Activated CD4-positive, alpha-beta T cell treated with anti-CD3 and anti-CD28 coated beads, Interleukin-2, amount 50 U/mL, for 48 hours (primary cell): ENCODE results near the gene OCA2.

Experiments used
- DNase-seq, 2 experiments: peaks; one replicate each; pipeline ENCODE4 v3.0.0-alpha.2; 2020

OCA2 gene

DNA sequence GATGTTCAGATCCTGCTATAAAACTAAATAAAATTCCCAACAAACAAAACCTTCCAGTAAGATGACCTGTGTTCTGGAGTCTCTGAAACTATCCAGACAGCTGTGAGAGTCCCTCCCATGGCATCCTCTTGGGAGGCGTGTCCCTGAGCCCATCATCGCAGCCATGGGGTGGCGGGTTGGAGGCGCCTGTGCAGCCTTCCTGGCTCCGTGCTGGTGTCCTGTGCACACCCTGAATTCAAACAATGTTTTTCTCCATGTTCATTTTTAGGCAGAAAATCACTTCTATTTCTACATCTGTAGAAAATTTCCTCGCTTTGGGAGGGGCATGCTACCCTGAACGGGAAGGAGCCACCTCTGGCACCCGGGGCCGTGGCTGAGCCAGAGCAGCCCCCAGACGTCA is 19.4 kb upstream of the OCA2 start:
- DNase-seq, result no peak

DNA sequence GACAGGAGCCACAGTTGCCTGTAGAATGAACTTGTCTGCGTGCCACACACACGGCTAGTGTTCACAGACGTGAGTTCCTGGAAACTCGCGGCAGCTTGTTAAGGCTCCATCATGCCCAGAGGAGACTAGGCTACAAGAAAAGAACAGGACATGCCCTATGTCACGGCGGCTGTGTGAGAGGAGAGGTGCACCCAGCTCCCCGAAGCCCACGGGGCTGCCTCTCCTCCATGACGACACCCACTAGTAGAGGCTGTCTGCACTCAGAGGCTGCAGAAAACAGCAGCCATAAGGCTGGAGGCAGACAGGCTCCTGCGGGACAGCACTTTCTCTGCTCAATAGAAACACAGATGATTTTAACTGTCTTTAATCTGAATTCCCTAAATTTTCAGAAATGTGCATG is 19.0 kb upstream of the OCA2 start:
- DNase-seq, result no peak

DNA sequence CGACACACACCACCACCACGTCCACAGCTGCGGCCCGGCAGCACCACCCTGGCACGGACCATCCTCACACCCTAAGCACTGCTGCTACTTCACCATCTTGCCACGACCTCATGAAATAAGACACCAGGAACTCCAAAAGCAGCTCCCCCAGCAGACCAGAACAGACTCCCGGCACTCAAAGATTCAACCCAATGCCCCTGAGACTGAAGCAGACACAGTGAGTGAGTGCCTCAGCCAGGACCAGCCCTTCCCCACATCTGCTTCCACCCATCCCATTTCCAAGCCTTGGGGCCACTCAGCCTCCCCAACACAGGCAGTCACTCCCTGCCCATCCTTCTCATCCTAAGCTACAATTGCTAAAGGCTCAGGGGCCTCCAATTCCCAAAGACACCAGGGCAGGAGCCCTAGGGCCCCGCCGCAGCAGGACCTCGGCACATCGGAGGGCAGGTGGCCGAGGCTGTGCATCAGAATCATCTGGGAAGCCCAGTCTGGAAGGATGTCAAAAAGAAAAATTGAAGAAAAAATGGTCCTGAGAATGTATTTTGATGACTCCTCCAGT is 18.4 kb upstream of the OCA2 start:
- no peak for DNase-seq

DNA sequence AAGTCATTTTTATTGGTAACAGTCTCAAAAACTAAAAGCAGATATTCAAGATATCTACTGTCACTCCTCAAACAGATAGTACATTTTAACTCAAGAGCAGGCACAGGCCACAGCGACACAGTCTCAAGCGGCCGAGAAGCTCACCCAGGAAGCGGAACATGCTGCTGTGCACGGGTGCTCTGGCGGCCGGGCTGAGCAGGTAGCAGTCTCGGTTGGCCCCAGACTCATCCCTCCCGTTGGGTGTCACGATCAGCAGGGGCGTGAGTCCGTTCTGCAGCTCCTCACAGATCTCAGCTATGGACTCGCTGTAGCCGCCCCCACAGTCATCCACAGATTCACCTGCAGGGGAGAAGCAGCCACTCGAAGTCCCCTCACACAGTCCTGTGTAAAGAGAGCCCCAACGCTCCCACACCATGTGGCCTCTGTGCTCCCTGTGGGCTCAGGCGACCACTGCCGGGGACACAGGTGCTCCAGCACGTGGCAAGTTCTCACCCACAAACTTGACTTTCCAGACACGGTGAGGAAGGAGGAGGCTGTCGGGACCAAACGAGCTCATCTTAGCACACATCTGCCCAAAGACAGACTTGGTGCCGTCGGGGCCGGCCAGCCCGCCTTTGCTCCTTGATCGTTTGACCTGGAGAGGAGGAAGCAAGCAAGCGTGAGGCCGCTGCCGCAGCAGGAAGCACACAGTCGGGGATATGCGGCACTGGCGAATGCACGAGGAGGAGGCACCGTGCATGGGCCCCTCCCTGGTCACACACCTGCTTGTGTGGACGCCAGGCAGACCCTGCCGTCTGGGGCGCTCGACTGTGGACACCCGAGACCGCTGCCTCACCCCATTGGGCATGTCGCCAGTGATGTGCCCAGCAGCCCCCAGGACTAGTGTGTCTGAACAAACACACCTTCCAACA is 17.7 kb upstream of the OCA2 start:
- no peak for DNase-seq

DNA sequence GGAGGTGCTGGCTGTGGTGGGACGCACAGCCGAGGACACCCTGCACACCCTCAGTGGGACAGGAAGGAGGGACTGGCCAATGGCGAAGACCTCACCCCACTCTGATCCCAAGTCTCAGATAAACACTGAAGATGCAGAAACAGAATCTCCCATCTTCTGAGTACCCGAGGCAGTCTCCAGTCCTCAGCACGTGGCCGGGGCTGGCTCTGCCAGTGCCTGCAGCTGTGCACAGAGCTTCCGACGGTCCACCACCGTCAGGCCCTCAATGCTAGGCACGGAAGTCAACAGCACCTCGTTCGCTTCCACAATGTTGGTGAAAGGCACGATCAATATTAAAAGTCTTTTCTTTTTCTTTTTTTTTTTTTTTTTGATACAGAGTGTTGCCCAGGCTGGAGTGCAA is 16.8 kb upstream of the OCA2 start:
- no peak for DNase-seq

DNA sequence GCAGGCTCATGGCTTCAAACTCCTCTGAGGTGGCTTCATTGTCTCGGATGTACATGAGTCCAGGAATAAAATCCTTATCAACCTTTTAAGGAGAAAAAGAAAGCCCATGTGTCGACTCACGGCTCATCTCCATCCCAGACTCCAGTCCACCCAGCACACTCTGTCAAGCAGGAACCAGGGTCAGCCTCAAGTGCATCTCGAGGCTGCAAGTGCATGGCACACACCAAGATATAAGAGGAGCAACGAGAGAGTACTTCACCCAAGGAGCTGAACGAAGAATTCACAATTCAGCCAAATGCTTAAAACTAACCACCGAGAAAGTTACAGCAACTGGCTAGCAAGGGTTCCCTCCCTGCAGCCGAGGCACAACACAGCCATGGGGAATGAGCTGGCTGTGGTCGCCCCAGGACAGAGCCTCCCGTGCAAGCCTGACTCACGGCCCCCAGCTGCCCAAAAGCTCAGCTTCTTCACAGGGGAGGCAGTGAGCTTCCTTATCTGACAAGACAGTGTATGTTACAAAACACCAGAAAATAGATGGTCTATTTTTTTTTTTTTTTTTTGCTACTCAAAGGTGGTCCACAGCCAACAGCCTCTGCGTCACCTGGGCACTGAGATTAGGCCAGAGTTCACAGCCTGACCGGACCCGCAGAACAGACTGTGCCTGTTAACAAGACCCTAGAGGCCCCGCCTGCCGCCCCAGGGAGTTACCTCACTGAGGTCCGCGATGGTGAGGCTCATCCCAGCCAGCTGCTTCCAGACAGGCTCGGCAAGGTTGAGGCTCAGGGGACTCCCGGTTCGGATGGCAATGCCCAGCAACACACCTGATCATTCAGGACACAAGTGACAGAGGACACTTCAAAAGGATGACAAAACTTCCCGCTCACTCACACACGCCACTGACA is 15.9 kb upstream of the OCA2 start:
- no peak for DNase-seq

DNA sequence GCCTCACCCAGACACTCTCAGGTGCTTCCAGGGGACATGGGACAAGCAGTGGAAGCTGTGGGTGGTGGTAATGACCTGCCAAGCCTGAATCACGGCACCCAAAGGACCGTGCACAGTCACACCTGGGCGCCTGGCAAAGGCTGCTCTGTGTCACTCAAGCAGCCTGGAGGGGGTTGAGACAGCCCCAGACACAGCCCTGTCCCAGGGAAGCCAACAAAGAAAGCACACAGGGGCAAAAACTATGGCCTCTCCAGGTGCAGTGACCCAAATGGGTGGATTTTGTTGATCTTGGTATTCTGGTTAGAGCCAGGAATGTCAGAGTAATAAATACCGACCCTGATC is 15.0 kb upstream of the OCA2 start:
- no peak for DNase-seq

DNA sequence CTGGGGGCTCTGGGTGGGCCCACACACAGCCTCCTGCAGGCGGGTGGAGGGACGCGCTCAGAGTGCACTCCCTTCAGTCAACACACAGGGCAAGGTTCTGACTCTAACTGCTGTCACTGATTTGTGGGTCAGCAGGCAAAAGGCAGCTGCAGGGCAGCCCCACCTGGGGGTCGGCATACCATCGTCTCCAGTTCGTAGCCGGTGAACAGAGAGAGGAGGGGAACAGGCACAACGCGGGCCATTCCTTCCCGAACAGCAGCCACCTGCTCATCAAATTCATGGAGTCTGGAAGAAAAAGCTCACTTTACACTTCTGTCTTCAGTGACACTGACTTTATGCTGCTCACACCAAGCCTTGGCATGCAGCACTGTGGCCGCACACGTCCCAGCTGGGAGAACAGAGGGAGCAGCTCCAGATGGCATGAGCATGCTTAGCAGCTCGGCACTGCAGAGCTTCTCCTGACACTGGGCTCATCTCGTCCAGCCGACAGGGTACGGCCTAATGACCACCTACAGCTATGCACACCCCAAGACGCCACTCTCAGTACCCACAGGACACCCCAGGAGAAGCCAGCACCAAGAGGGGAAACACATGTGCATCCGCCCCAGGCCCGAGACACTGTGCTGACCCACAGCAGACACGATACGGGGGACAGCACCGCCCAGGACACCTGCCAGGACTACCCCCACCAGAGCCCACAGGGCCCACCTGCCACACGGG is 14.4 kb upstream of the OCA2 start:
- no peak for DNase-seq

DNA sequence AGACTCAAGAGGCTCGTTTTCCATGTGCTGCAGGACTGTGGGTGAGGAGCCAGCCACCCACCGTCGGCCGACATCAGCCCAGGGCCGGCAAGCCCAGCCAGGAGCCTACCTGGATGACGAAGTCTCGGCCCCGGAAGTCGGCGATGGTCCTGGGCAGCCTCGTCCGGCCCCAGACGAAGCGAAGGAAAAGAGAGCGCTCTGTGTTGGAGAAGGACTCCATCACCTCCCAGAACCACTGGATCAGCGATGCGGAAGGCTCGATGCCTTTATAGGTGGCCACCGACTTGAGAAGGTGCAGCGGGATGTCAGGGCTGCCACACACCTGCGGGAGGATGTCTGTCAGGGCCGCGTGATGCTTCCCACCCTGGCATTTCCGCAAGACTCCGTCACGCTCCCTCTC is 13.8 kb upstream of the OCA2 start:
- DNase-seq, result no peak

DNA sequence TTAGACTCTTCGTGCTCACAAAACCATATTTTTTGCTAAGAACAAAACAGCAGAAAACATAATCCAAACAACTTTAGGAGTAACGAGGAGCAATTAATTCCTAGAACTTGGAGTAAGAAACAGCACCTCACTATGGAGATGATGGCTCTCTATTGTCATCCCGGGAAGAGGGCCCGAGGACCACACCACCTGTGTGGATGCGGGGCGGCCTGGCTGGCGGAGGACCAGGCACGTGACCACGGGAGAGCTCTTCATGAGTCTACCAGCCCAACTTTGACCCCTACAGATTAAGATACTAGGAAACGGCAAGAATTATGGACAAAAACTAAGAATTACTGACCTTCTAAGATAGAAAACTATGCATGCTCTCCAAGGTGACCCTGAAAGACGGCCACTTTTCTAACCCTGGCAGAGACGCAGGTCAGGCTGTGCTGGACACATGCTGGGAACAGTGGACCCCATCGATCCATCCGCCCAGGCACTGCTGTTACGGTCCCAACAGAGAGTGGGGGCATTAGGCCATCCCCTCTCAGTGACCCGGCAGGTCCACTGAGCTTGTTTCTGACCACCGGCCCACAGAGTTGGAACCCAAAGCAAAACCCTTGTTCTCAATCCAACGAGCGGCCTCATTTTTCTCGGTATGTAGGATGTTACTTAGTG is 13.1 kb upstream of the OCA2 start:
- DNase-seq, result no peak

DNA sequence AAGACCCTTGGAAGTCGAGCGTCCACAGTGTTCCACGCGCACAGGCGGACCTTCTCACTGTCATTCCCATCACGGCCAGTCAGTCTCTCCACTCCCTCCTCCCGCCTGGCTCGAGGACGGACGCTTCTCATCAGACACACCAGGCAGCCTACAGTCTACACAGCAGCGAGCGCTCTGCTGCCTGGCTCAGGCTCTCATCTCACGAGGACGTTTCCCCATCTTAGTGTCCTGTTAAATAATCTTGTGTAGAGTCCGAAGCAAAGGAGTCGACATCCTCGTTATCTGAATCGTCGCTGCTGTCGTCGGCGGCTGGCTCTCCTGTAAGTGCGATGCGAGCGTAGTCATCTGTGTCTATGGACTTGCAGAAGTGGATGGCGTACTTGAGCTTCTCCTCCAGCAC is 12.4 kb upstream of the OCA2 start:
- no peak for DNase-seq

DNA sequence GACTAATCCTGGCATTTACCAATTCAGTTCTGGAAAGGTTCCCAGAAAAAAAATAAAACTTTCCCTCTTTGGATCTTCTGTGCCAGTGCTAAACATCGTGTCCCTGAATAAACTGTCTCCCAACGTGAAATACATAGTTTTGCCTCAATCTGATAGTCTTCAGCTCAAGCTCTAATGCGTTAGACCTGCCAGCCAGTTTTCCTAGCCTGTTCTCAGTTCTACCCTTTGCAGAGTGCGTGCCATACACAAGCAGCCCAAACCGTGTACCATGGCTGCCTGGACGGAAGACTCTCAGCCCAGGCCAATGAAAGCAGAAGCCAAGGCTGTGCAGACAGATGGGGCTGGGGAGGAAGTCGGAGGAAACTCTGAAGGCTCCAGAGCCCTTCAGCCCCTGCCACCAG is 11.4 kb upstream of the OCA2 start:
- DNase-seq, result no peak

DNA sequence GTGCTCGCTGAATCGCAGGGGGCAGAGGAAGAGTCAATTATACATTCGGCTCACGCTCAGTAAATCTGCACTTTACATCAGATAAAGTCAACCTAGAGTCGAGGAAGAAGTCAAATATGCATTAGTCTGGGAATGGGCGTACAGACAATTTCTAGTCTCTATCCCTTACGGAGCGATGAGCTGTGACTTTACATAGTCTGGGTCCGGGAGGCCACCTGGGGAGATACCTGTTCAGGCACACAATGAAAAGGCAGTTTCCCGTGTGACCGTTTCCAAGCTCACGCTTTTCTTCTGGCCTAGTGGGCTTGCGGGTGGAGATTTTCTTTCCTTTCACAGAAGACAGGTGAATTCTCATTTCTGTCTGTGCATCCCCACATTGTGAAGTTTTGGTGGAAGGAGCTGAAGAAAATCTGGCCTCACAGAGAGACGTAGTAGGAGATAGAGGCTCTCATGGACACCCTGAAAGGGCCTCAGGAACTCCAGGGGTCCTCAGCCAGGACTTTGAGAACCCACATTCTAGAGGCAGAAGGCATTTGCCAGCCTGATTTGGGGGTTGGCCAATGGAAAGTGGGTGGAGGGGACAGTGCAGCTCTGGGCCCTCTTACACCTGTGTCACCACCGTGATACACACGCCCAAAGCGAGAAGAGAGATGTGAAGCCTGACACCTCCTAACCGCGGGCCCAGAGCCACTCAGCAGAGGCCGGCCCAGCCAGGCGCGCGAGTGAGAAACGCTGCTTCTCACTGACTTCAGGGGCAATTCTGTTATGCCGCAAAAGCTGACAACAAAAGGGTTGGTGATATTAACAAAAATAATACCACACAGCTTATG is 10.7 kb upstream of the OCA2 start:
- no peak for DNase-seq

DNA sequence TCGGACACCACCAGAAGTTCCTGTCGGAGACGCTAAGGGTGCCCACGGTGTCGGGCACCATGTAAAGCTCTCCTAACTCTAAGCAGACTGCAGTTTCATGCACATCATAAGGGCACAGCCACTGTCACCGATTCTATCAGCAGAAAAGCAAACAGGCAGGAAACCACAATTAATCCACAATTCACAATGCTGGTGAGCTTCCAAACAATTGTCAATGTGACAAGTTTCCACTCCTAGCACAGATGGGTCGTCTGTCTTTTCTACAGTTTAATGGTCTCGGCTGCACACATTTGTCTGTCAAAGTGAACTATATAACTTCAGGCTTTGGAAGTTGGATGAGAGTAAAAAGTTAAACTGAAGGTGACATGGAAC is 8.8 kb upstream of the OCA2 start:
- no peak for DNase-seq

DNA sequence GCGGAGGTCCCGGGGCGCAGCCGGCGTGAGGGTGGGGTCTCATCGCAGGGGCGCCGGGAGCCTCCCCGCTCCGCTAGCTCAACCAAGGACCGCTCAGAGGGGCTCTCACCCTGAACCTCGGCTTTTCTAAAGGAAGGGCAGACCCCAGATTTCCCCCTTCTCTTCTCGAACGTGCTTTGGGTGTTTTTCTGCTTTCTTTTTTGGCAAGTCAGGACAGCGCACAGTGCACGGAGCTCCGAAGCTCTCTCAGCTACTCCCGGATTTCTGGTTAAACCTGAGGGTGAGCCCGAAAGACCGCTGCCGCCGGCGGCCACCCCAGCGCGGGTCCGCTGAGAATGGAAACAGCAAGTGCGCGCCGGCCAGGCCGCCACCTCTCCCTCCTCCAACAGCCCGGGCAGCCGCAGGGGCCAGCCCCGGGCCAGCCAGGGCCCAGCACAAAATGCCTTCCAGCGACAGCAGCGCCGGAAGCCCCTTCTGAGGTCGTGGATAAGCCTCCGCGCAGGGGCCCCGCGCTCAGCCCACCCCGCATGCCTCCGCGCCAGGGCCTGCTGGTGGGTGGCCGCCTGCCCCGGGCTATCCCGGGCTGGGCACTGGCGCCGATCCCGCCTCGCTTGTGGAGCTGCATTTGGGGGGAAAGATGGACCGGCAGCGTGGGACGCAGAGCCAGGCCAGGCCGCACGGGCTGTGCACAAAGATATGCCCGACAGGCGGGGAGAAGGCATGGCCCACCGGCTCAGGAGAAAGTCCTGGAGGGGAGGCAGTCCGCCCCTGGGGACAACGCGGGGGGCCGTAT is 8.2 kb upstream of the OCA2 start:
- no peak for DNase-seq

DNA sequence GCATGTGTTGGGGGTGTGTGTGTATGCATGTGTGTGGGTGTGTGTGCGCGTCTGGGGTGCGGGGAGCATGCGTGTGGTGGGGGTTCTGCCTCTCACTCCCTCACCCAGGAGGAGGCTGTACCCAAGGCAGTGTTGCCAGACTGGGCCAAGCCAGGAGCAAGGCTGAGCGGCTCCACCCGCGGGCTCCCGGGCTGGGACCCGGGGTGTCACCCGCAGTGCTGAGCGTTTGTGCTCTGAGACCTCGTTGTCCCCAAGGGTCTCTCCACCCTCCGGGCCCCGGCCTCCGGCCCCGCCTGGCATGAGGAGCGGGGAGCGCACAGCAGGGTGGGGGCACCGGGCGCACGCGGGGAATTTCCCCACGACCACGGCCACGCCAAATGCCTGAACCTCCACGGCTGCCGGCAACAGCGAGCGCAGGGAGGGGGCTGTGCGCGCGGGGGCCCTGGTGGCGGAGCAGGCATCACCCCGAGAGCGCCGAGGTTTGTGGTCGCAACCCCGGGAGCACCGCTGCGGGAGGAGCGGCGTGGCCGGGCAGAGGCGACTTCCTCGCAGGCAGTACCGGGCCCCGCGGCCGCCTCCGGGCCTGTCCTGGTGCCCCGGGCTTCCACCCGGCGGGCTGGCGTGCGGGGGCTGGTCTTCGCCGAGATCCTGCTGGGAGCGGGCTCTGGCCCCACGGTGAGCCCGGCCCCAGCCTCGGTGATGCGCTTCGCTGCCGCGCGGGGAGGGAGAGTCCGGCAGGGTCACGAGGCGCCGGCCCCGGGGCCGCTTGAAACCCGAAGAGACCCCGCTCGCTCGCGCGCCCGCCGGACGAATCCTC is 7.4 kb upstream of the OCA2 start:
- peak in 1 of 2 experiments; percentile 7 for DNase-seq

DNA sequence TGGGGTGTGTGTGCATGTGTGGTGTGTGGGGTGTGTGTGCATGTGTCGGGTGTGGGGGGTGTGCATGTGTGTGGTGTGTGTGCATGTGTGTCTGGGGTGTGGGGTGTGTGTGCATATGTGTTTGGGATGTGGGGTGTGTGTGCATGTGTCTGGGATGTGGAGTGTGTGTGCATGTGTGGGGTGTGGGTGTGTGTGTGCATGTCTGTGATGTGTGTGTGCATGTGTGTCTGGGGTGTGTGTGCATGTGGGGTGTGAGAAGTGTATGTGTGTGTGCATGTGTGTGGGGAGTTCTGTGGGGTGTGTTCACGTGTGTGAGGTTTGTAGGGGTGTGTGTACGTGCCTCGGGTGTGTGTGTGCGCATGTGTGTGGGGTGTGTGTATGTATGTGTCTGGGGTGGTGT is 6.7 kb upstream of the OCA2 start:
- no peak for DNase-seq

DNA sequence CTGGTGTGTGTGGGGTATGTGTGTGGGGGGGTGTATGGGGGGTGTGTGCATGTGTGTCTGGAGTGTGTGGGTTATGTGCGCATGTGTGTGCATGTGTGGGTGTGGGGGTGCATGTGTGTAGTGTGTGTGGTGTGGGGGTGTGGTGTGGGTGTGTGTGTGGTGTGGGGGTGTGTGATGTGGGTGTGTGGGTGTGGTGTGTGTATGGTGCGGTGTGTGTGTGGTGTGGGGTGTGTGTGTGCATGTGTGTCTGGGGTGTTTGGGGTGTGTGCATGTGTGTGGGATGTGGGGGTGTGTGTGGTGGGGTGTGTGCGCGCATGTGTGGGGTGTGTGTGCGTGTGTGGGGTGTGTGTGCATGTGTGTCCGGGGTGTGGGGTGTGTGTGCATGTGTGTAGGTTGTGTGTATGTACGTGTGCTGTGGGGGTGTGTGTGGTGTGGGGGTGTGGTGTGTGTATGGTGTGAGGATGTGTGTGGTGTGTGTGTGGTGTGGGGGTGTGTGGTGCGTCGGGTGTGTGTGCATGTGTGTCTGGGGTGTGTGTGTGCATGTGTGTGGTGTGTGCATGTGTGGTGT is 6.2 kb upstream of the OCA2 start:
- no peak for DNase-seq

DNA sequence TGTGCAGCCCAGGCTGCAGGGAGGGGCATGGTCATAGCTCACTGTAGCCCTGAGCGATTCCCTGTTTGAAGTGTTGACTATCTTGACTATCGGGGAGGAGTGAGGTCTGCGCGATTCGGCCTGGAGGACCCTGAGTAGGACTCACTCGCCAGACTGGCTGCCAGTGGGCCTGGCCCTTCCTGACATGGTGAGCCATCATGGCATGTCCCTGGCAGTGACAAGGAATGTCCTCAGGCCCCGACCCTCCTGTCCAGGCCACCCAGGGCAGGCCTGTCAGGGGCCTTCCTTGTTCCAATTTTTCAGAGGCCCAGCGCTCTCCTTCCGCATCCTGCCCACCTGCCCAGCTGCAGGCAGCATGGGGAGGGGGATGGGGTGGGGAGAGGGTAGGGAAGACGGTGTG is 5.2 kb upstream of the OCA2 start:
- DNase-seq, result no peak

DNA sequence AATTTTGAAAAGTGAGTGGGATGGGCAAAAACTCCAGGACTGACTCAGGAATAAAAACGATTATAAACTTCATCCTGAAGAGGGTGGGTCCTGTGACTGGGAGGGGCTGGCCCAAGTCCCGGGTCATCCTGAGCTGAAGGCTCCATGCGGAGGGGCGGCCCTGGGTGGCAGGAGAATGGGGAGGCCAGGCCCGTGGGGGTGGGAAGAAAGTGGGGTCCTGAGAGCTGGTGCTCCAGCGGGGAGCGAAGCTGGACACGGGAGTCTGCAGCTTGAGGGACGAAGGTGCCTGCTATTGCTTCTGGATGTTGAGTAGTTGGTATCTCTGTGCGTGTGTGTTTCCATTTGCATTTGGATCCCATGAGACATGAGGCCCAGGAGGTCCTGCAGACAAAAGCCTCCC is 4.7 kb upstream of the OCA2 start:
- no peak for DNase-seq
